IPS DF 6.9 (cell line): ENCODE results near the gene RAET1E.
"Not testable (repeated sequence)": the region's sequence is repeated elsewhere in the genome, so short reads cannot be mapped to it uniquely, and the experiment has no call there.

Experiments
- DNase-seq: peaks from one replicate; pipeline ENCODE4 v3.0.0-alpha.2; 2013; ENCODE audit warnings: low read depth, low spot score
- H3K27ac ChIP-seq: one replicate; pipeline ENCODE4 v1.5.1; 2013; ENCODE audit warnings: low read length, control low read depth
- H3K27me3 ChIP-seq: 2 replicates; pipeline ENCODE4 v1.6.1; 2013; ENCODE audit warnings: mild to moderate bottlenecking, low read length; ENCODE audit not compliant: control insufficient read depth, insufficient read depth
- H3K36me3 ChIP-seq: 2 replicates; pipeline ENCODE4 v1.6.1; 2013; ENCODE audit warnings: low read length; ENCODE audit not compliant: control insufficient read depth, insufficient read depth
- H3K4me1 ChIP-seq: 2 replicates; pipeline ENCODE4 v1.6.1; 2013; ENCODE audit warnings: low read length; ENCODE audit not compliant: control insufficient read depth, insufficient read depth
- H3K4me3 ChIP-seq: 2 replicates; pipeline ENCODE4 v1.5.1; 2013; ENCODE audit warnings: mild to moderate bottlenecking, low read length
- H3K9me3 ChIP-seq: 2 replicates; pipeline ENCODE4 v1.6.1; 2013; ENCODE audit warnings: low read length, inconsistent platforms; ENCODE audit not compliant: control insufficient read depth, insufficient read depth
- WGBS: extraction: QIAGEN DNeasy Blood & Tissue Kit; methylation state at CpG from one replicate; pipeline ENCODE4 v1.1.7; 2013; ENCODE audit warnings: mixed read lengths, missing lambda C conversion rate; ENCODE audit not compliant: insufficient read length, insufficient coverage; 5-methylcytosine and 5-hydroxymethylcytosine counted together

The RAET1E gene

DNA sequence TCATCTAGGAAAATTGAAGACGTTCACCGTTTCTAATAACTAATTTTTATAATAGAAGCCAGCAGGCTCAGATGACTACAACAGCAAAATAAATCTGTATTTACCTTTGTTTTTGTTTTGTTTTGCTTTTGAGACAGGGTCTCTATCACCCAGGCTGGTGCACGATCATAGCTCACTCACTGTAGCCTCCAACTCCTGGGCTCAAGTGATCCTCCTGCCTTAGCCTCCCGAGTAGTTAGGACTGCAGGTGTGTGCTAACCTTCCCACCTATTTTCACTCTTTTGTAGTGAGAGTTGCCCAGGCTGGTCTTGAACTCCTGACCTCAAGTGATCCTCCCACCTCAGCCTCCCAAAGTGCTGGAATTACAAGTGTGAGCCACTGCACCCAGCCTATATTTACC is 43.9 kb downstream of the RAET1E start:
- WGBS, result no CpG with 5 or more reads among the region's 4 CpGs
- not testable (repeated sequence) for H3K4me3 ChIP-seq, H3K36me3 ChIP-seq, H3K9me3 ChIP-seq, DNase-seq, H3K27me3 ChIP-seq, H3K4me1 ChIP-seq, H3K27ac ChIP-seq

DNA sequence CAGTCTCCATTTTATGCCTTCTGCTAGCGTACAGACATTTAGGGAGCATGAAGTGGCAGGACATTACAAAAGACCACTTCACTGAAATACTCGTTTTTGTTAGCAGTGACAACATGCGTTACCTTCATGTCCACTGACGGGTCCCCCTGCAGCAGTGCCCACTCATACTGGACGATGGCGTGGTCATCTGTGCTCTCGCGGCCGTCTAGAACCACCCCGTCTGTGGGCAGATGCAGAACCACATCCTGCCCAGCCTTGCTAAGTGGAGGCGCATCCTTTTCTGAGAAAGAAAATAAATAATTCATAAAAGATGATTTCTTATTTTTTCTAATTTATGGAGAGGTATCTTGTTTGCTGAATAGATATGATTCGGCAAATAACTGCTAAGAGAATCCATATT is 45.0 kb downstream of the RAET1E start:
- Histone ChIP-seq H3K27ac (no peak overlapping the region), H3K9me3 (no peaks in the 10 kb centered on the region), H3K36me3 (no peaks in the 10 kb centered on the region), H3K4me3 (no peak overlapping the region), H3K4me1 (peaks cover 2% of the 10 kb centered on the region; the same call in 1 of the 2 replicates), H3K27me3 (no peaks in the 10 kb centered on the region)
- no CpG with 5 or more reads among the region's 12 CpGs for WGBS
- no peak for DNase-seq

DNA sequence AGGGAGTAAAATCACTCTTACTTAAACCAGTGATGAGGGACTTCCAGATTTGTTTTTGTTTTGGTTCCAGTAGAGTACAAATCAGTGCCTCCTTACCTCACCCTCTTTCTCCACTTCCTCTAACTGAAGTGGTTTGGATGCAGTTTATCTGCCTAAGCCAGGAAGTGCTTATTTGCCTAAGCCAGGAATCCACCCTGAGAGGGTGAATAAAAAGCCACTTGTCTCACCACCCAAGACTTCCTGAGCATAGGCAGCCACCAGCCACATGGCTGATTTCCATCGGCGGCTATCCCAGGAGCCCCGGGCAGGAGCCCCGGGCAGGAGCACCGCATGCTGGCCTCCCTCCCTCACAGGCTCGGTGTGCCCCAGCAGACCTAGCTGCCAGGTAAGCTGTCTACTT is 45.7 kb downstream of the RAET1E start:
- Histone ChIP-seq H3K27me3 (no peaks in the 10 kb centered on the region), H3K4me1 (peaks cover 2% of the 10 kb centered on the region; the same call in 1 of the 2 replicates), H3K27ac (no peak overlapping the region), H3K4me3 (no peak overlapping the region), H3K9me3 (no peaks in the 10 kb centered on the region), H3K36me3 (no peaks in the 10 kb centered on the region)
- no peak for DNase-seq
- WGBS, result no CpG with 5 or more reads among the region's 6 CpGs

DNA sequence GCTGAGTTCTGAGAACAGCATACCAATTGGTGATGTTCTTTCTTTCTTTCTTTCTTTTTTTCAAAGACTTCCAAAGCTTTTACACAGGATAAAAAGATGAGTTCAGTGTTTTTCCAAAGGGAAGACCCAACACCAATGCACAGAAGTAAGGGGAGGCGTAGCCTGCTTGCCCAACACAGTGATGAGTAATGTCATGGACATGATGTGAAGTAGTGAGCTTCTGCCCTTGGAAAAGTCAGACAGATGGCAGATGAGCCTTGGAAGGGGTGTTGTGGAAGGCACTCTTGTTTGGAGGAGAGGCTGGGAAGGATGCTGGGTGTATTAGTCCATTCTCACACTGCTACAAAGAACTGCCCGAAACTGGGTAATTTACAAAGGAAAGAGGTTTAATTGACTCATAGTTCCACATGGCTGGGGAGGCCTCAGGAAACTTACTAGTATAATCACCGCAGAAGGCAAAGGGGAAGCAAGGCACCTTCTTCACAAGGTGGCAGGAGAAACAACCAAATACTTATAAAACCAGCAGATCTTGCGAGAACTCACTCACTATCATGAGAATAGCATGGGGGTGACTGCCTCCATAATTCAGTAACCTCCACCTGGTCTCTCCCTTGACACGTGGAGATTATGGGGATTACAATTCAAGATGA is 46.3 kb downstream of the RAET1E start:
- Histone ChIP-seq H3K4me1 (peaks cover 2% of the 10 kb centered on the region; the same call in 1 of the 2 replicates), H3K4me3 (no peak overlapping the region), H3K9me3 (no peaks in the 10 kb centered on the region), H3K36me3 (no peaks in the 10 kb centered on the region), H3K27ac (no peak overlapping the region), H3K27me3 (no peaks in the 10 kb centered on the region)
- WGBS, result no CpG with 5 or more reads among the region's 5 CpGs
- no peak for DNase-seq

DNA sequence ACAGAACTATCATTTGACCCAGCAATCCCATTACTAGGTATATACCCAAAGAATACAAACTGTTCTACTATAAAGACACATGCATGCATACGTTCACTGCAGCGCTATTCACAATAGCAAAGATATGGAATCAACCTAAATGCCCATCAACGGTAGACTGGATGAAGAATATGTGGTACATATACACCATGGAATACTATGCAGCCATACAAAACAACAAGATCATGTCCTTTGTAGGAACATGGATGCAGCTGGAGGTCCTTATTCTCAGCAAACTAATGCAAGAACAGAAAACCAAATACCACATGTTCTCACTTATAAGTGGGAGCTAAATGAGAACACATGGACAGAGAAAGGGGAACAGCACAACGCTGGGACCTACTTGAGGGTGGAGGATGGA is 49.6 kb downstream of the RAET1E start:
- not testable (repeated sequence) for H3K9me3 ChIP-seq, H3K36me3 ChIP-seq, H3K27me3 ChIP-seq, H3K27ac ChIP-seq, H3K4me3 ChIP-seq, DNase-seq, H3K4me1 ChIP-seq
- WGBS, result no CpG with 5 or more reads among the region's 4 CpGs
